ENCODE measurements around the gene NRAP. TPM values are rescaled to one million over a fixed set of nuclear protein-coding genes. Genes with fewer than 3 reads are reported as not detected.

Gene NRAP
- total and polyA plus RNA-seq, 2 donors (not counting 3 experiments of a cell fraction or from before 2014, with no cell fraction given) = not detected

- H3K4me2 ChIP-seq (ENCODE audit: insufficient read depth, low read length) = no peak overlapping the region
- ChIA-PET POLR2A (no interaction called here), CTCF (no interaction called here)
- H3K4me1 ChIP-seq (ENCODE audit: control insufficient read depth, extremely low read depth, insufficient read depth, low read length) = no peaks in the 10 kb centered on the region
- H3K9me3 ChIP-seq (replicated peaks; ENCODE audit: control insufficient read depth, insufficient read depth, low read length) = no peaks in the 10 kb centered on the region
- no peak overlapping the region for H3K4me3 ChIP-seq (replicated peaks in 1 of 3; ENCODE audit: insufficient read depth in 1 of 3, low read depth in 1 of 3, low read length in 3 of 3)
- dilution Hi-C loops (cut with MboI; ENCODE audit: extremely low pct_ligation_motif_present, low sequenced_read_pairs) = no loop called here
- no peaks in the 10 kb centered on the region for H3K9me1 ChIP-seq (replicated peaks; ENCODE audit: control insufficient read depth, extremely low read depth, insufficient read depth, low read length)
- BruUV-seq (replicated peaks) = no TSS peak
- intact Hi-C loops (cut with micrococcal nuclease) = no loop called here
- FAIRE-seq = no peak
- H3K36me3 ChIP-seq (ENCODE audit: control insufficient read depth in 2 of 2, extremely low read depth in 1 of 2, insufficient read depth in 2 of 2, low read length in 2 of 2) = no peaks in the 10 kb centered on the region
- no peak for TF ChIP-seq GATA2 (IDR thresholded peaks at IDR 0.05; ENCODE audit: insufficient read depth, insufficient read length, low read depth, low read length)
- TF ChIP-seq POLR2A (IDR thresholded peaks at IDR 0.05; ENCODE audit: low read depth, low read length) = no peak
- no peak for TF ChIP-seq JUN (IDR thresholded peaks at IDR 0.05; ENCODE audit: borderline replicate concordance, insufficient read depth, insufficient read length, low read depth)
- TF ChIP-seq FOS (IDR thresholded peaks at IDR 0.05; ENCODE audit: borderline replicate concordance, insufficient read depth, low read length) = no peak
- TF ChIP-seq EZH2 (IDR thresholded peaks at IDR 0.05; ENCODE audit: borderline replicate concordance, low read depth, low read length, severe bottlenecking) = no peak
- no peak for TF ChIP-seq MYC (IDR thresholded peaks at IDR 0.05; ENCODE audit: low read depth, low read length)
- TF ChIP-seq CTCF (IDR thresholded peaks at IDR 0.05; ENCODE audit: extremely low read depth in 1 of 2, insufficient read depth in 1 of 2, low read depth in 1 of 2, low read length in 2 of 2) = no peak
- TF ChIP-seq MAX (IDR thresholded peaks at IDR 0.05; ENCODE audit: insufficient read depth, insufficient read length) = no peak
- TF ChIP-seq POLR2AphosphoS5 (IDR thresholded peaks at IDR 0.05; ENCODE audit: insufficient read depth, low read depth, low read length) = no peak
- H4K20me1 ChIP-seq (replicated peaks; ENCODE audit: control insufficient read depth, extremely low read depth, insufficient read depth, low read length) = no peaks in the 10 kb centered on the region
- H3K9ac ChIP-seq (replicated peaks; ENCODE audit: extremely low read depth, insufficient read depth, low read length) = no peak overlapping the region
- H3K27ac ChIP-seq (ENCODE audit: insufficient read depth, low read depth, low read length) = no peak overlapping the region
- H2AFZ ChIP-seq (ENCODE audit: low read depth, low read length) = no peak overlapping the region
- H3K27me3 ChIP-seq (ENCODE audit: control insufficient read depth in 2 of 2, insufficient read depth in 2 of 2, low read length in 2 of 2) = no peaks in the 10 kb centered on the region
- DNase-seq (ENCODE audit: low read depth, low spot score) = no peak
- H3K79me2 ChIP-seq (ENCODE audit: control insufficient read depth, insufficient read depth, low read length) = no peaks in the 10 kb centered on the region
Measured at GRCh38 chr10:113625461-113626186, 38.2 kb downstream of the NRAP start.

All from endothelial cell of umbilical vein (primary cell).